ENCODE results near the gene POLR1C.
"Not testable (repeated sequence)": the region's sequence is repeated elsewhere in the genome, so short reads cannot be mapped to it uniquely, and the experiment has no call there.

The POLR1C gene

DNA sequence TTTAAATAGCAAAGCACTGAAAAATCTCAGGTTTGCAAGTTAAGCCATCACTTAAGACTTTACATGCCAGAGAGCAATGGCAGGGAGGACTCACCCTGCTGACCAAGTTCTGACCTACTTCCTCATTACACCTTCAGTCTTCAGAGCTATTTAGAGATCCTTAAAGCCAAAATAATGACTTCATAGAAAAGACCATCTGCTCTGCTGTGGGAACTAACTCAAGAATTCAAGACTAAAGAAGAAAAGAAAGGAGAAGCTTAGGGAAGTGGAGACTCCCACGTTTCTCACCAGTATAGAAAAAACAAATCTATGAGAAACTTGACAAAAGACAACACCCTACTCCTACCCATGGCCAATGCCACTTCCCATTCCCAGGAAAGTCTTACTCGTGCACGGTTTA lies 30.3 kb downstream of the POLR1C start:
- in situ Hi-C loops (cut with MboI; ENCODE audit: low sequenced_read_pairs), result no loop called here

- in situ Hi-C loops (cut with MboI; ENCODE audit: low sequenced_read_pairs), result not testable (repeated sequence)
These were observed 40.7 kb downstream of the POLR1C start for GRCh38 chr6:43557620-43558019.

- in situ Hi-C loops (cut with MboI; ENCODE audit: low sequenced_read_pairs), result no loop called here
These were observed 42.4 kb downstream of the POLR1C start for GRCh38 chr6:43559328-43559727.

GRCh38 chr6:43570876-43571441 lies 54.1 kb downstream of the POLR1C start:
- in situ Hi-C loops (cut with MboI; ENCODE audit: low sequenced_read_pairs), result no loop called here
